Measurements from ENCODE around the gene RNH1. TPM values are rescaled to one million over a fixed set of nuclear protein-coding genes. Genes with fewer than 3 reads are reported as not detected.

RNH1 gene
- total RNA-seq: 100 to 1,000 TPM in 1 of 2 experiments, 10 to 100 TPM in 1; 98.4 to 105 TPM
- 100 to 1,000 TPM; 164 to 187 TPM for polyA plus RNA-seq

DNA sequence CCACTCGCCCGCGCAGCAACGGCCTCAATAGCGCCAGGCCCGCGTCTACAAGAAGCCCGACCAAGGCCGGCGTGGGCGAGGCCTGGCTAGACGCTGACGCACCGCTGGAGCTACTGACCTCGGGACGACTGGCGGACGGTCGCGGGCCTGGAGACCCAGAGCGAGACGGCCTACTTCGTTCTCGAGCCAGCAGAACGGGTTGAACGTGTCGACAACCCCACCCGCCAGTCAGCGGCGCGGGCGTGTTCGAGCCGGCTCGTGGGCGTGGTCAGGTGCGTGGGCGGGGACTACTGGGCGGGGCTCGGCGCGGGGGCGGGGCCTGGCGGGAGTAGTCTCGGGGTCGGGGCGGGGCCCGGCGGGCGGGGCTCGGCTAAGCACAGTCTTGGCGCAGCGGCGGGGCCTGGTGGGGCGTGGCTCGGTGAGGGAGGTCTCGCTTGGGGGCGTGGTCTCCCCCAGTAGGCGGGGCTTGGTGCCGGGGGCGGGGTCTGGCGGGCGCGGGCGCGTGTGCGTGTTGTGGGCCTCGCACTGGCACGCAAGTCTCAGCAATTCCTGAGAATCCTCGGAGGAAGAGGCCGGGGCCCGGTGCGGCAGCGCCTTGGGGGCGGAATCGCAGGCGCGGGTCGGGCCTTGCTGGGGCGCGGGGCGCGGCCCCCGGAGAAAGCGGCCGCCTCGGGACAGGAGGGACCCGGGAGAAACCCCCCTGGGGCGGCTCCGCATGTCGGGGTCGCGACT, at the start of gene RNH1:
TSS of gene RNH1 (minus strand) at position 248 of the 732 bp plus-strand sequence. CDS start 5,080 bp downstream, outside the sequence.
- Histone ChIP-seq H3K27me3 (ENCODE audit: insufficient read depth, low read length) (no peaks in the 10 kb centered on the region), H3K4me3 (ENCODE audit: low read length in 2 of 2) (peak within 1 kb of the TSS; percentile 91 to 99), H3K9me3 (ENCODE audit: control insufficient read depth in 1 of 2, low read length in 2 of 2) (no peaks in the 10 kb centered on the region), H3K36me3 (ENCODE audit: insufficient read depth, low read length) (peaks cover 3% of the 10 kb centered on the region), H3K4me1 (ENCODE audit: insufficient read depth, low read length) (peaks cover 35% of the 10 kb centered on the region), H3K27ac (ENCODE audit: low read depth, low read length) (peak within 1 kb of the TSS; percentile 100)
- peaks cover 5 to 42% (median 25%) of the 10 kb centered on the region in 4 donors for H3K4me1 Mint-ChIP-seq
- ChIA-PET POLR2A (ENCODE audit: partially characterized antibody) (interaction anchor here (0.8 to 3.4 kb wide), 36 partner anchors 9 to 336 kb away, joined by 3 to 47 read pairs (median 5); partner anchors contain the start of genes BET1L, DEAF1, HRAS and LRRC56), CTCF (ENCODE audit: partially characterized antibody) (interaction anchor here (1.2 to 2.5 kb wide), 3 partner anchors 11 to 59 kb away, joined by 4 to 14 read pairs (median 5); partner anchors contain the start of gene PTDSS2)
- no peaks in the 10 kb centered on the region for H3K27me3 Mint-ChIP-seq
- peaks cover 9 to 20% of the 10 kb centered on the region in 2 donors for H3K36me3 Mint-ChIP-seq
- peak; percentile 96 to 98 (median 97) for DNase-seq
- H3K27ac Mint-ChIP-seq: peak within 1 kb of the TSS; percentile 100
- peak within 1 kb of the TSS; percentile 95 to 100 (median 98) for H3K4me3 Mint-ChIP-seq
- intact Hi-C loops (cut with micrococcal nuclease): loop anchor here (1.0 to 2.0 kb wide), 10 partner anchors 11 to 300 kb away; partner anchors contain the start of genes BET1L, DEAF1, HRAS and PHRF1
- H3K9me3 Mint-ChIP-seq: no peaks in the 10 kb centered on the region

DNA sequence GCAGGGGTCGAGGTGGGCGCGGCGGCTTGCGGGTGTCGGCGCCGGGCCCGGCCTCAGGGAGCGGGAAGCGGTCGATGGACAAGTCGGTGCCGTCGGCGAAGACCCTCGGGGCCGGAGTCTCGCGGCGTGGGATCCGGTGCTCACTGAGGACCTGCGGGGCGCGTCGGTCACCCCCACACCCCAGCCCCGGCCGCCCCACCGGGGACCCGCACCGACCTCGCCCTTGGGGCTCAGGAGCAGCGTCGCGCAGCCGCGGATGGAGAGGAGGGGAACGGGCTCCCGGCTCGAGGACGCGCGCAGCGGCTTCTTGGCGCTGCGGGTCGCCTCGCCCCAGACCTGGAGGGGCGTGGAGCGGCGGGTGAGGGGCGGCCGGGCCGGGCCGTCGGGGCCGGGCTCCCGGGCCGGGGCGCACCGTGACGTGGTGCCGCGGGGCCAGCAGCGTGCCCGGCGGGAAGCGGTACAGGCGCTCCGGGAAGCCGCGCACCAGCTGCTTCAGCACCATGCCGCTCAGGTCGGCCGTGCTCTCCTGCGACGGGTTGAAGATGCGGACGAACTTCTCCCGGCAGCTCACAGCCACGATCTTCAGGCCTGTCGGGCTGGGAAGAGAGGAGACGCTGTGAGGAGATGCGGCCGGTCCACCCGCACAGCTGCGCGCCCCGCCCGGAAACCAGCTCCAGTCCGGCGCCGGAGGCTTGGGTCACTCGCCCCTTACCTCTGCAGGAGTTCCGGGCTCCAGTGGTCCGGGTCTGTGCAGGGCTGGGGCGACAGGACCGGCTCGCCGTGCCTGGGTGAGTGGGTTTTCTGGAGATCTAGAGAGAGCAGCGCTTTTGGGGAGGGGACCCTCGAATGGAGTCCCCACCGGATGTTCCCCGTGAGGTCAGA, 49.0 kb upstream of the RNH1 start:
- H3K27me3 ChIP-seq (ENCODE audit: insufficient read depth, low read length): no peaks in the 10 kb centered on the region
- Mint-ChIP-seq H3K4me1 (peaks cover 4 to 14% (median 7%) of the 10 kb centered on the region in 4 donors), H3K27ac (peak overlapping the region in 4 of 7 donors; percentile 37 to 65 (median 52)), H3K27me3 (no peaks in the 10 kb centered on the region), H3K36me3 (no peaks in the 10 kb centered on the region), H3K9me3 (no peaks in the 10 kb centered on the region), H3K4me3 (peak overlapping the region in 7 of 8 donors; percentile 36 to 69 (median 53))
- H3K4me1 ChIP-seq (ENCODE audit: insufficient read depth, low read length): peaks cover 20% of the 10 kb centered on the region
- H3K9me3 ChIP-seq (ENCODE audit: control insufficient read depth in 1 of 2, low read length in 2 of 2): no peaks in the 10 kb centered on the region
- peak in 3 of 5 donors; percentile 39 to 53 (median 52) for DNase-seq
- H3K36me3 ChIP-seq (ENCODE audit: insufficient read depth, low read length): no peaks in the 10 kb centered on the region
- ChIA-PET CTCF (ENCODE audit: partially characterized antibody) (interaction anchor here (0.7 to 3.4 kb wide), 15 partner anchors 9 to 191 kb away, joined by 3 to 41 read pairs (median 5); partner anchors contain the start of genes DEAF1, PHRF1, TALDO1 and TMEM80), POLR2A (ENCODE audit: partially characterized antibody) (interaction anchor here (0.6 to 5.8 kb wide), 11 partner anchors 11 to 263 kb away, joined by 3 to 62 read pairs (median 25); partner anchors contain the start of genes DEAF1, HRAS, IRF7 and LRRC56)
- peak overlapping the region in 1 of 2 donors; percentile 43 for H3K4me3 ChIP-seq (ENCODE audit: low read length in 2 of 2)
- intact Hi-C loops (cut with micrococcal nuclease): loop anchor here (1.0 to 5.0 kb wide), 5 partner anchors 19 to 241 kb away; partner anchors contain the start of genes LRRC56 and SLC25A22
- H3K27ac ChIP-seq (ENCODE audit: low read depth, low read length): peak overlapping the region; percentile 21

DNA sequence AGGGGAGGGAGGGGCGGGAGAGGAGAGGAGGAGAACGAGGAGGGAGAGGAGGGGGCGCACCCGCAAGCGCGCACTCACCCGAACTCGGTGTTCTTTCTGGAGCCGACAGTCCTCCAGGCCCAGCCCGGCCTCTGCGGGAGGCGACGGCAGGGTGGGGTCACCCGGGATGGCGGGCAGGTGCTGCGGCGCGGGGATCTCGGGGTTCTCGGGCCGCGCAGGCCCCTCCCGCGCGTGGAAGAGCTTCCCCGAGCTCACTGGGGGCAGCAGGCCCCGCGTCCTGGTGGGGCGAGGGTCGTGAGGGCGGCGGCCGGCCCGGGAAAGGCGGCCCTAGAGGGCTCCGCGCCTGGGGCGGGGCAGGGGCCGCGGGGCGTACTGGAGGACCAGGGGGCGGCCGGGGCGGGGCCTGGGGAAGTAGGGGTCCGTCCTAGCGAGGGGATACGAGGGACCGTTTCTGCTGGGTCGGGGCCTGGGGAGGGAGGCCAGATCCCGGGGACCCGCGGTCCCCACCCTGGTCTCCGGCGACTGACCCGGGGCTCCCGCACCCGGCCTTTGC, 48.3 kb upstream of the RNH1 start:
- Mint-ChIP-seq H3K4me3 (peak overlapping the region in 3 of 8 donors; percentile 25 to 58 (median 54)), H3K4me1 (peaks cover 4 to 14% (median 7%) of the 10 kb centered on the region in 4 donors), H3K9me3 (no peaks in the 10 kb centered on the region), H3K27me3 (no peaks in the 10 kb centered on the region), H3K36me3 (no peaks in the 10 kb centered on the region), H3K27ac (no peak overlapping the region)
- intact Hi-C loops (cut with micrococcal nuclease): loop anchor here (1.0 to 5.0 kb wide), 5 partner anchors 18 to 242 kb away; partner anchors contain the start of genes LRRC56 and SLC25A22
- Histone ChIP-seq H3K4me1 (ENCODE audit: insufficient read depth, low read length) (peaks cover 20% of the 10 kb centered on the region), H3K27me3 (ENCODE audit: insufficient read depth, low read length) (no peaks in the 10 kb centered on the region), H3K9me3 (ENCODE audit: control insufficient read depth in 1 of 2, low read length in 2 of 2) (no peaks in the 10 kb centered on the region), H3K36me3 (ENCODE audit: insufficient read depth, low read length) (no peaks in the 10 kb centered on the region), H3K27ac (ENCODE audit: low read depth, low read length) (peak overlapping the region; percentile 21), H3K4me3 (ENCODE audit: low read length in 2 of 2) (peak overlapping the region in 1 of 2 donors; percentile 43)
- CTCF ChIA-PET (ENCODE audit: partially characterized antibody): interaction anchor here (0.7 to 3.4 kb wide), 17 partner anchors 9 to 202 kb away, joined by 3 to 41 read pairs (median 4); partner anchors contain the start of genes DEAF1, PHRF1, TALDO1 and TMEM80
- peak in 1 of 5 donors; percentile 39 for DNase-seq
- POLR2A ChIA-PET (ENCODE audit: partially characterized antibody): interaction anchor here (0.9 to 5.8 kb wide), 16 partner anchors 12 to 264 kb away, joined by 3 to 62 read pairs (median 4); partner anchors contain the start of genes DEAF1, HRAS, IRF7 and LRRC56

DNA sequence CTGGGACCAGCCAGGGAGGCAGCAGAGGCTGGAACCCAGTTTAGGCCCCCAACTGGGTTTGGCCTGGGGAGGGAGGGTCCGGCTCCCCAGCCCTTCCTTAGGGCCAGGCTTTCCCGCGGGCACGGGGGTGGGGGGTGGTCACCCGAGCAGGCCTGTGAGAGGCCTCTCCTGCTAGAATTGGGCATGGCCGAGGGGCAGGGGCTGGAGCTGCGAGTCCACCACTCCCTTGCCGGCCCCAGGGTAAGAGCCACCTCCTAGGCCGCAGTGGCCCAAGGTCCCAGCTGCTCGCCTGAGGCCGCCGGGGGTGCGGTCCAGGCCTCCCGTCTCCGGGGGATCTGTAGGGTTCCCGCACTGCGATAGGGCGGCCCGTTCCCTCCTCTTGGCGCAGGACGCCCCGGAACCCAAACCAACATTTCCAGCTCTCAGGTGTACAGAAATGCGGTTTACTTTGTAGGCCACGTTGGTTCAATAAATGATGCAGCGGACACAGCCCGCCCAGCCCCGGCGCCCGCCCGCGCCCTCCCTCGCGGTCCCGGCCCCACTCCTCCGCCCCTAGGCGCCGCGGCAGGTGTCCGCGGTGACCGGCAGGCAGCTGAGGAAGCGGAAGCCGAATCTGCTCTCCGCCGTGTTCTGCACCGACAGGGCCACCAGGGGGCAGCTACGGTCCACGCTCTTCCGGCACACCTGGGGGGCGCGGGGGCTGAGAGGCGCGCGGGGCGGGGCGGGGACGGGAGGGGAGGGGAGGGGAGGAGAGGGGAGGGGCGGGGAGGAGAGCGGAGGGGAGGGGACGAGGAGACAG, 47.6 kb upstream of the RNH1 start:
- H3K4me1 ChIP-seq (ENCODE audit: insufficient read depth, low read length): peaks cover 13% of the 10 kb centered on the region
- H3K27me3 ChIP-seq (ENCODE audit: insufficient read depth, low read length): no peaks in the 10 kb centered on the region
- Mint-ChIP-seq H3K27ac (peak overlapping the region in 1 of 7 donors; percentile 46), H3K4me1 (peaks cover 0 to 9% (median 1%) of the 10 kb centered on the region in 4 donors), H3K36me3 (no peaks in the 10 kb centered on the region), H3K9me3 (no peaks in the 10 kb centered on the region), H3K4me3 (peak overlapping the region in 6 of 8 donors; percentile 13 to 68 (median 56)), H3K27me3 (no peaks in the 10 kb centered on the region)
- H3K9me3 ChIP-seq (ENCODE audit: control insufficient read depth in 1 of 2, low read length in 2 of 2): no peaks in the 10 kb centered on the region
- DNase-seq: peak; percentile 72 to 77 (median 74)
- POLR2A ChIA-PET (ENCODE audit: partially characterized antibody): interaction anchor here (0.6 to 5.8 kb wide), 20 partner anchors 10 to 264 kb away, joined by 3 to 62 read pairs (median 4); partner anchors contain the start of genes DEAF1, HRAS, IRF7 and LRRC56
- CTCF ChIA-PET (ENCODE audit: partially characterized antibody): interaction anchor here (0.7 to 3.4 kb wide), 26 partner anchors 9 to 211 kb away, joined by 3 to 41 read pairs (median 4); partner anchors contain the start of genes DEAF1, EPS8L2, PHRF1 and TALDO1
- no peak overlapping the region for H3K27ac ChIP-seq (ENCODE audit: low read depth, low read length)
- intact Hi-C loops (cut with micrococcal nuclease): loop anchor here (1.0 to 5.0 kb wide), 5 partner anchors 17 to 243 kb away; partner anchors contain the start of genes LRRC56 and SLC25A22
- peak overlapping the region in 1 of 2 donors; percentile 43 for H3K4me3 ChIP-seq (ENCODE audit: low read length in 2 of 2)
- no peaks in the 10 kb centered on the region for H3K36me3 ChIP-seq (ENCODE audit: insufficient read depth, low read length)

DNA sequence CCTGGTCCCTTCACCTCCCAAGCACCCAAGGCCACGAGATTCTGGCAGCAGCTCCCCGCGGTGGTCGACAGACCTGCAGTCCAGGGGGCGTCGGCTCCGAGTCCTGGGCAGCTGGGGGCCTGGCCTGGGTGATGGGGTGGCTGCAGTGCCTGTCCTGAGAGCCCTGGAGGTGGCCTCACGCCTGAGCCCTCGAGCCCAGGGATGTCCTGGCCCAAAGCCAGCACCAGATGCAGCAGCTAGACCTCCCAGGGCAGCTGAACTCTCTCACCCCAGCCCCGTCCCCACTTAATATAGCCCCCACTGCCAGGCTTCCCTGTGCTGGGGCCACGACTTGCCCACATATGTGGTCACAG, 46.9 kb upstream of the RNH1 start:
- DNase-seq: no peak
- Mint-ChIP-seq H3K36me3 (no peaks in the 10 kb centered on the region), H3K9me3 (no peaks in the 10 kb centered on the region), H3K4me3 (peak overlapping the region in 2 of 8 donors; percentile 16 to 49), H3K4me1 (peaks cover 0 to 8% (median 0%) of the 10 kb centered on the region in 4 donors), H3K27me3 (no peaks in the 10 kb centered on the region), H3K27ac (no peak overlapping the region)
- Histone ChIP-seq H3K9me3 (ENCODE audit: control insufficient read depth in 1 of 2, low read length in 2 of 2) (no peaks in the 10 kb centered on the region), H3K36me3 (ENCODE audit: insufficient read depth, low read length) (no peaks in the 10 kb centered on the region), H3K27ac (ENCODE audit: low read depth, low read length) (no peak overlapping the region), H3K27me3 (ENCODE audit: insufficient read depth, low read length) (no peaks in the 10 kb centered on the region), H3K4me1 (ENCODE audit: insufficient read depth, low read length) (peaks cover 11% of the 10 kb centered on the region), H3K4me3 (ENCODE audit: low read length in 2 of 2) (no peak overlapping the region)
- intact Hi-C loops (cut with micrococcal nuclease): no loop called here
- POLR2A ChIA-PET (ENCODE audit: partially characterized antibody): interaction anchor here (0.9 to 5.8 kb wide), 10 partner anchors 13 to 210 kb away, joined by 3 to 62 read pairs (median 26); partner anchors contain the start of genes DEAF1, HRAS, LRRC56 and PHRF1
- CTCF ChIA-PET (ENCODE audit: partially characterized antibody): interaction anchor here (0.7 to 3.4 kb wide), 16 partner anchors 8 to 210 kb away, joined by 3 to 41 read pairs (median 4); partner anchors contain the start of genes DEAF1, EPS8L2, PHRF1 and TMEM80
